ENCODE data around the gene HSPB7. TPM values are rescaled to one million over a fixed set of nuclear protein-coding genes. Genes with fewer than 3 reads are reported as not detected.
"Not testable (repeated sequence)": the region's sequence is repeated elsewhere in the genome, so short reads cannot be mapped to it uniquely, and the experiment has no call there.

The HSPB7 gene
- total and polyA plus RNA-seq, 2 experiments from 2014 or later: 0.13 TPM; not detected in 1

GRCh38 chr1:16005597-16005996 is 12.2 kb downstream of the HSPB7 start:
- no peak for TF ChIP-seq ZNF331 (CRISPR knock-in tag; IDR thresholded peaks at IDR 0.05; ENCODE audit: low read depth)
- no peak for TF ChIP-seq CREB1 (CRISPR knock-in tag; IDR thresholded peaks at IDR 0.05; ENCODE audit: low read depth)
- no peak for TF ChIP-seq JUNB (IDR thresholded peaks at IDR 0.05; ENCODE audit: unreplicated experiment)
- TF ChIP-seq EZH2phosphoT487 (IDR thresholded peaks at IDR 0.05; ENCODE audit: unreplicated experiment): no peak
- no peak for TF ChIP-seq CTCF (conservative IDR thresholded peaks at IDR 0.05; ENCODE audit: low read depth in 2 of 2)
- no peaks in the 10 kb centered on the region for H3K9me3 Mint-ChIP-seq
- 0 out of 2 replicates have a peak, but pooled peaks cover 2% of the 10 kb centered on the region for H3F3A ChIP-seq (replicated peaks; ENCODE audit: low read depth)
- H3K4me1 Mint-ChIP-seq: peaks cover 13% of the 10 kb centered on the region; the same call in 2 of the 3 replicates
- no peak overlapping the region for H3K27ac Mint-ChIP-seq
- H3K27me3 ChIP-seq (ENCODE audit: insufficient read depth): no peaks in the 10 kb centered on the region
- H3K27ac ChIP-seq (ENCODE audit: low read depth): no peak overlapping the region
- peaks cover 4% of the 10 kb centered on the region for H3K27me3 Mint-ChIP-seq (ENCODE audit: insufficient read depth, low read depth, poor library complexity)
- H3K36me3 Mint-ChIP-seq (ENCODE audit: low read depth): no peaks in the 10 kb centered on the region
- H3K4me2 ChIP-seq: no peak overlapping the region
- no peaks in the 10 kb centered on the region for H3K4me1 ChIP-seq (ENCODE audit: insufficient read depth)
- H3K79me2 ChIP-seq (replicated peaks; ENCODE audit: insufficient read depth): no peaks in the 10 kb centered on the region
- H3K9me2 ChIP-seq (ENCODE audit: insufficient read depth): no peaks in the 10 kb centered on the region
- no peaks in the 10 kb centered on the region for H4K20me1 ChIP-seq (replicated peaks; ENCODE audit: insufficient read depth)
- no peaks in the 10 kb centered on the region for H3K36me3 ChIP-seq (ENCODE audit: insufficient read depth)
- DNase-seq (ENCODE audit: low spot score): no peak
- ATAC-seq: no peak
- H2AFZ ChIP-seq: no peak overlapping the region
- no peak overlapping the region for H3K4me3 ChIP-seq
- no peak overlapping the region for H3K4me3 Mint-ChIP-seq

DNA sequence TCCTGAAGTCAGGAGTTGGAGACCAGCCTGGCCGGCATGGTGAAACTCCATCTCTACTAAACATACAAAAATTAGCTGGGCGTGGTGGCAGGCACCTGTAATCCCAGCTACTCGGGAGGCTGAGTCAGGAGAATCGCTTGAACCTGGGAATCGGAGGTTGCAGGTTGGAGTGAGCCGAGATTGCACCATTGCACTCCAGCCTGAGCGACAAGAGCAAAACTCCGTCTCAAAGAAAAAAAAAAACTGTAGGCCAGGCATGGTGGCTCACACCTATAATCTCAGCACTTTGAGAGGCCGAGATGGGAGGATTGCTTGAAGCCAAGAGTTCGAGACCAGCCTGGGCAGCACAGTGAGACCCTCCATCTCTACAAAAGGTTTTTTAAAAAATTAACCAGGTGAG is 16.6 kb downstream of the HSPB7 start:
- H3K9me3 Mint-ChIP-seq; H3K36me3 Mint-ChIP-seq (ENCODE audit: low read depth); ATAC-seq; H3K27me3 Mint-ChIP-seq (ENCODE audit: insufficient read depth, low read depth, poor library complexity); H3F3A ChIP-seq (replicated peaks; ENCODE audit: low read depth); H3K27ac ChIP-seq (ENCODE audit: low read depth); H3K4me3 ChIP-seq; H3K4me3 Mint-ChIP-seq; H3K27me3 ChIP-seq (ENCODE audit: insufficient read depth); DNase-seq (ENCODE audit: low spot score); H3K9me2 ChIP-seq (ENCODE audit: insufficient read depth); H4K20me1 ChIP-seq (replicated peaks; ENCODE audit: insufficient read depth); H3K4me1 Mint-ChIP-seq; H3K4me2 ChIP-seq; H3K4me1 ChIP-seq (ENCODE audit: insufficient read depth); H3K36me3 ChIP-seq (ENCODE audit: insufficient read depth); H2AFZ ChIP-seq; H3K79me2 ChIP-seq (replicated peaks; ENCODE audit: insufficient read depth); H3K27ac Mint-ChIP-seq: not testable (repeated sequence)

- peaks cover 5% of the 10 kb centered on the region for H3K27me3 Mint-ChIP-seq (ENCODE audit: insufficient read depth, low read depth, poor library complexity)
- Histone ChIP-seq H3K4me1 (ENCODE audit: insufficient read depth) (no peaks in the 10 kb centered on the region), H3K4me3 (no peak overlapping the region), H3K79me2 (replicated peaks; ENCODE audit: insufficient read depth) (no peaks in the 10 kb centered on the region), H3K36me3 (ENCODE audit: insufficient read depth) (no peaks in the 10 kb centered on the region), H3K9me2 (ENCODE audit: insufficient read depth) (no peaks in the 10 kb centered on the region), H3F3A (replicated peaks; ENCODE audit: low read depth) (no peaks in the 10 kb centered on the region), H4K20me1 (replicated peaks; ENCODE audit: insufficient read depth) (no peaks in the 10 kb centered on the region), H3K27me3 (ENCODE audit: insufficient read depth) (no peaks in the 10 kb centered on the region), H3K4me2 (no peak overlapping the region), H3K27ac (ENCODE audit: low read depth) (no peak overlapping the region), H2AFZ (no peak overlapping the region)
- no peak for DNase-seq (ENCODE audit: low spot score)
- no peaks in the 10 kb centered on the region for H3K9me3 Mint-ChIP-seq
- H3K4me3 Mint-ChIP-seq: no peak overlapping the region
- no peak overlapping the region for H3K27ac Mint-ChIP-seq
- H3K36me3 Mint-ChIP-seq (ENCODE audit: low read depth): no peaks in the 10 kb centered on the region
- H3K4me1 Mint-ChIP-seq: 0 out of 3 replicates have a peak, but pooled peaks cover 2% of the 10 kb centered on the region
- ATAC-seq: no peak
- TF ChIP-seq, protein P1, sequence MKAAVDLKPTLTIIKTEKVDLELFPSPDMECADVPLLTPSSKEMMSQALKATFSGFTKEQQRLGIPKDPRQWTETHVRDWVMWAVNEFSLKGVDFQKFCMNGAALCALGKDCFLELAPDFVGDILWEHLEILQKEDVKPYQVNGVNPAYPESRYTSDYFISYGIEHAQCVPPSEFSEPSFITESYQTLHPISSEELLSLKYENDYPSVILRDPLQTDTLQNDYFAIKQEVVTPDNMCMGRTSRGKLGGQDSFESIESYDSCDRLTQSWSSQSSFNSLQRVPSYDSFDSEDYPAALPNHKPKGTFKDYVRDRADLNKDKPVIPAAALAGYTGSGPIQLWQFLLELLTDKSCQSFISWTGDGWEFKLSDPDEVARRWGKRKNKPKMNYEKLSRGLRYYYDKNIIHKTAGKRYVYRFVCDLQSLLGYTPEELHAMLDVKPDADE (IDR thresholded peaks at IDR 0.05): no peak
- no peak for TF ChIP-seq POLR2AphosphoS5 (IDR thresholded peaks at IDR 0.05; ENCODE audit: low read depth)
- TF ChIP-seq ZNF462 (CRISPR knock-in tag; IDR thresholded peaks at IDR 0.05): no peak
- TF ChIP-seq ZNF114 (CRISPR knock-in tag; IDR thresholded peaks at IDR 0.05): no peak
- TF ChIP-seq EZH2phosphoT487 (IDR thresholded peaks at IDR 0.05; ENCODE audit: unreplicated experiment): no peak
- no peak for TF ChIP-seq CREB1 (CRISPR knock-in tag; IDR thresholded peaks at IDR 0.05; ENCODE audit: low read depth)
Measured at GRCh38 chr1:15998929-15999328, 18.9 kb downstream of the HSPB7 start.
